MM.1S (cell line): ENCODE data around the gene PASK.

Experiments used
- CTCF ChIP-seq: fragments of 300-600 bp; sonication (generic); IDR thresholded peaks from 2 replicates; pipeline ENCODE4 v1.5.1; 2016; ENCODE audit warnings: antibody characterized with exemption, low read length, mixed read lengths
- EZH2 ChIP-seq: fragments of 300-600 bp; sonication (generic); optimal IDR thresholded peaks from 2 replicates; pipeline ENCODE3; 2017; ENCODE audit warnings: low read depth, mild to moderate bottlenecking, antibody characterized with exemption, low read length, mixed read lengths
- EZH2phosphoT487 ChIP-seq: fragments of 300-600 bp; sonication (generic); IDR thresholded peaks from 2 replicates; pipeline ENCODE4 v1.6.1; 2018; ENCODE audit warnings: antibody characterized with exemption, low read length

GRCh38 chr2:241118737-241119505, 30.4 kb downstream of the PASK start:
- TF ChIP-seq CTCF (no peak), EZH2phosphoT487 (no peak), EZH2 (no peak)
